ENCODE results near the gene ACSM2B.
"Not testable (repeated sequence)": the region's sequence is repeated elsewhere in the genome, so short reads cannot be mapped to it uniquely, and the experiment has no call there.

GRCh38 chr16:20540603-20541316, 35.4 kb downstream of the ACSM2B start:
- TF ChIP-seq CTCF, POLR2A, EP300 (IDR thresholded peaks at IDR 0.05): not testable (repeated sequence)

Data from stomach (tissue), 4 donors.